ENCODE measurements around the gene PRLHR.

Gene PRLHR

GRCh38 chr10:118542205-118542604 lies 53.2 kb downstream of the PRLHR start:
- DNase-seq (ENCODE audit: low read depth in 1 of 2, low spot score in 1 of 2) = no peak
- TF ChIP-seq JUND (IDR thresholded peaks at IDR 0.05; ENCODE audit: low read depth) = no peak
- in situ Hi-C loops (cut with HindIII; ENCODE audit: low pct_unique_long_range_greater_than_20kb, low sequenced_read_pairs) = no loop called here

- TF ChIP-seq JUND (IDR thresholded peaks at IDR 0.05; ENCODE audit: low read depth) = no peak
- DNase-seq (ENCODE audit: low read depth in 1 of 2, low spot score in 1 of 2) = no peak
- in situ Hi-C loops (cut with HindIII; ENCODE audit: low pct_unique_long_range_greater_than_20kb, low sequenced_read_pairs) = no loop called here
Measured at GRCh38 chr10:118541718-118542117, 53.7 kb downstream of the PRLHR start.
